ENCODE results near the gene ATP2B3. TPM values are rescaled to one million over a fixed set of nuclear protein-coding genes. Genes with fewer than 3 reads are reported as not detected.

The ATP2B3 gene
- total and polyA plus RNA-seq, 2 of the 4 experiments (the other 2 are of a cell fraction) = under 0.01 to 0.03 TPM

DNA sequence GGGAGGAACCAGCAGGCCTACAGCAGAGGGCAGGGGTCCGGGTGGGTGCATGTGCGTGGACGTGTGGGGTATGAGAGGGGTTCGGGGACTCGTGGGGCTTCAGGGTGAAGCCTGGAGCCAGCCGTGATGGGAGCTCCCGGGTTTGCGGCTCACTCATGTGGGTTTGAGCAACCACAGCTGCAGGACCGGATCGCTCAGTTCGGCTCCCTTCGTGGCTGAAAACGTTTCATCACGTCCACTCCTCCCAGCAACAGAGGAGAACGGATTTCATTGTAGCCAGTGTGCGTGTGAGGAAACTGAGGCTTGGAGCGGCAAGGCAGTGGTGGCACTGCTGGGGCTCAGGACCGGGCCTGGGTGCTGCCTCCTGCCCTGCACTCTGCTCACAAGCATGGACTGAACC is 12.1 kb upstream of the ATP2B3 start:
- Histone ChIP-seq H2AK5ac (ENCODE audit: low read depth, low read length) (no peak overlapping the region), H3K79me1 (ENCODE audit: low read depth in 1 of 2, low read length in 2 of 2) (peaks cover 6 to 8% of the 10 kb centered on the region in 2 experiments; a peak in 2 of 4 replicates), H3K27ac (ENCODE audit: insufficient read depth, low read length) (no peak overlapping the region), H3K23ac (ENCODE audit: low read depth, low read length) (no peak overlapping the region), H2BK120ac (ENCODE audit: low read depth, low read length) (no peak overlapping the region), H3K9me1 (ENCODE audit: insufficient read depth, low read length) (no peaks in the 10 kb centered on the region), H3K9me3 (ENCODE audit: control insufficient read depth, insufficient read depth, low read length) (no peaks in the 10 kb centered on the region; the same call in 1 of the 2 replicates), H3K14ac (replicated peaks; ENCODE audit: low read depth, low read length) (no peak overlapping the region), H4K20me1 (ENCODE audit: insufficient read depth, low read length) (peaks cover 6% of the 10 kb centered on the region; the same call in 1 of the 2 replicates), H3K4me2 (ENCODE audit: low read depth, low read length) (no peak overlapping the region), H2BK20ac (ENCODE audit: low read depth, low read length) (no peak overlapping the region), H3K18ac (ENCODE audit: low read depth, low read length) (no peak overlapping the region), H3K4me1 (ENCODE audit: control insufficient read depth, insufficient read depth, low read length) (no peaks in the 10 kb centered on the region), H3K9ac (ENCODE audit: low read depth, low read length) (no peak overlapping the region), H3K4ac (ENCODE audit: low read depth, low read length) (no peak overlapping the region), H2AFZ (replicated peaks; ENCODE audit: low read length, poor library complexity) (no peak overlapping the region), H2AK9ac (replicated peaks; ENCODE audit: low read depth, low read length, poor library complexity) (no peak overlapping the region), H2BK15ac (ENCODE audit: low read depth, low read length) (no peak overlapping the region), H3K27me3 (ENCODE audit: control insufficient read depth, insufficient read depth, low read length) (no peaks in the 10 kb centered on the region), H2BK5ac (ENCODE audit: low read depth, low read length, poor library complexity, severe bottlenecking) (no peak overlapping the region), H4K91ac (ENCODE audit: insufficient read depth, low read depth, low read length) (no peak overlapping the region), H3K56ac (ENCODE audit: extremely low read depth, insufficient read depth, low read length) (no peak overlapping the region), H3K36me3 (ENCODE audit: control insufficient read depth, insufficient read depth, low read length) (peaks cover 1% of the 10 kb centered on the region; the same call in 1 of the 2 replicates), H3K4me3 (ENCODE audit: insufficient read depth, low read depth, low read length) (no peak overlapping the region), H4K8ac (ENCODE audit: low read depth in 2 of 2, low read length in 2 of 2) (no peak overlapping the region), H4K5ac (ENCODE audit: low read depth, low read length) (no peak overlapping the region)
- ChIA-PET POLR2A (ENCODE audit: unreplicated experiment) (no interaction called here), CTCF (no interaction called here)
- in situ Hi-C loops (cut with MboI; ENCODE audit: low sequenced_read_pairs) (no loop called here), intact Hi-C loops (cut with micrococcal nuclease) (no loop called here), dilution Hi-C loops (cut with HindIII; ENCODE audit: low sequenced_read_pairs, unreplicated experiment) (no loop called here)
- no peak for ATAC-seq (ENCODE audit: low read depth)
- DNase-seq = no peak
- no peak for TF ChIP-seq MXI1 (IDR thresholded peaks at IDR 0.05; ENCODE audit: borderline replicate concordance, low read depth, low read length)
- no peak for TF ChIP-seq RCOR1 (IDR thresholded peaks at IDR 0.05; ENCODE audit: insufficient replicate concordance, low read length)
- no peak for TF ChIP-seq POLR2A (IDR thresholded peaks at IDR 0.05; ENCODE audit: low read depth, low read length)
- TF ChIP-seq MAFK (IDR thresholded peaks at IDR 0.05; ENCODE audit: low read depth, low read length) = no peak
- TF ChIP-seq FOS (IDR thresholded peaks at IDR 0.05; ENCODE audit: low read depth, low read length) = no peak
- no peak for TF ChIP-seq BHLHE40 (IDR thresholded peaks at IDR 0.05; ENCODE audit: low read depth, low read length)
- TF ChIP-seq RAD21 (IDR thresholded peaks at IDR 0.05; ENCODE audit: low read length) = no peak
- no peak for TF ChIP-seq CHD1 (IDR thresholded peaks at IDR 0.05; ENCODE audit: low read depth, low read length)
- no peak for TF ChIP-seq RFX5 (IDR thresholded peaks at IDR 0.05; ENCODE audit: low read depth, low read length)
- TF ChIP-seq, protein P1, sequence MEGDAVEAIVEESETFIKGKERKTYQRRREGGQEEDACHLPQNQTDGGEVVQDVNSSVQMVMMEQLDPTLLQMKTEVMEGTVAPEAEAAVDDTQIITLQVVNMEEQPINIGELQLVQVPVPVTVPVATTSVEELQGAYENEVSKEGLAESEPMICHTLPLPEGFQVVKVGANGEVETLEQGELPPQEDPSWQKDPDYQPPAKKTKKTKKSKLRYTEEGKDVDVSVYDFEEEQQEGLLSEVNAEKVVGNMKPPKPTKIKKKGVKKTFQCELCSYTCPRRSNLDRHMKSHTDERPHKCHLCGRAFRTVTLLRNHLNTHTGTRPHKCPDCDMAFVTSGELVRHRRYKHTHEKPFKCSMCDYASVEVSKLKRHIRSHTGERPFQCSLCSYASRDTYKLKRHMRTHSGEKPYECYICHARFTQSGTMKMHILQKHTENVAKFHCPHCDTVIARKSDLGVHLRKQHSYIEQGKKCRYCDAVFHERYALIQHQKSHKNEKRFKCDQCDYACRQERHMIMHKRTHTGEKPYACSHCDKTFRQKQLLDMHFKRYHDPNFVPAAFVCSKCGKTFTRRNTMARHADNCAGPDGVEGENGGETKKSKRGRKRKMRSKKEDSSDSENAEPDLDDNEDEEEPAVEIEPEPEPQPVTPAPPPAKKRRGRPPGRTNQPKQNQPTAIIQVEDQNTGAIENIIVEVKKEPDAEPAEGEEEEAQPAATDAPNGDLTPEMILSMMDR (conservative IDR thresholded peaks at IDR 0.05; ENCODE audit: low read depth, low read length) = no peak
- no peak for TF ChIP-seq SMC3 (IDR thresholded peaks at IDR 0.05; ENCODE audit: low read depth, low read length)
- no peak for TF ChIP-seq MAZ (IDR thresholded peaks at IDR 0.05; ENCODE audit: borderline replicate concordance, low read depth, low read length)
- TF ChIP-seq CEBPB (IDR thresholded peaks at IDR 0.05; ENCODE audit: low read depth, low read length) = no peak
- TF ChIP-seq, protein P2, sequence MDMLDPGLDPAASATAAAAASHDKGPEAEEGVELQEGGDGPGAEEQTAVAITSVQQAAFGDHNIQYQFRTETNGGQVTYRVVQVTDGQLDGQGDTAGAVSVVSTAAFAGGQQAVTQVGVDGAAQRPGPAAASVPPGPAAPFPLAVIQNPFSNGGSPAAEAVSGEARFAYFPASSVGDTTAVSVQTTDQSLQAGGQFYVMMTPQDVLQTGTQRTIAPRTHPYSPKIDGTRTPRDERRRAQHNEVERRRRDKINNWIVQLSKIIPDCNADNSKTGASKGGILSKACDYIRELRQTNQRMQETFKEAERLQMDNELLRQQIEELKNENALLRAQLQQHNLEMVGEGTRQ (IDR thresholded peaks at IDR 0.05; ENCODE audit: low read depth, low read length) = no peak
- TF ChIP-seq, protein P3, sequence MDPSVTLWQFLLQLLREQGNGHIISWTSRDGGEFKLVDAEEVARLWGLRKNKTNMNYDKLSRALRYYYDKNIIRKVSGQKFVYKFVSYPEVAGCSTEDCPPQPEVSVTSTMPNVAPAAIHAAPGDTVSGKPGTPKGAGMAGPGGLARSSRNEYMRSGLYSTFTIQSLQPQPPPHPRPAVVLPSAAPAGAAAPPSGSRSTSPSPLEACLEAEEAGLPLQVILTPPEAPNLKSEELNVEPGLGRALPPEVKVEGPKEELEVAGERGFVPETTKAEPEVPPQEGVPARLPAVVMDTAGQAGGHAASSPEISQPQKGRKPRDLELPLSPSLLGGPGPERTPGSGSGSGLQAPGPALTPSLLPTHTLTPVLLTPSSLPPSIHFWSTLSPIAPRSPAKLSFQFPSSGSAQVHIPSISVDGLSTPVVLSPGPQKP (IDR thresholded peaks at IDR 0.05; ENCODE audit: borderline replicate concordance, low read depth, low read length) = no peak
- TF ChIP-seq NFE2L2 (IDR thresholded peaks at IDR 0.05; ENCODE audit: low read depth, low read length) = no peak
- 70% methylated on average over 2 of the region's 18 CpGs; no CpG with 5 or more reads in 1 of the 2 experiments for WGBS, 2 experiments (ENCODE audit: extremely low coverage in 2 of 2, insufficient read length in 1 of 2)
- no TSS peak for BruUV-seq (replicated peaks)
